CD4-positive, alpha-beta T cell treated with Interleukin-21 for 1 hour (primary cell): ENCODE data around the gene EFCAB13.
"Not testable (repeated sequence)": the region's sequence is repeated elsewhere in the genome, so short reads cannot be mapped to it uniquely, and the experiment has no call there.

Experiments
- DNase-seq: peaks from one replicate; pipeline ENCODE4 v3.0.0-alpha.2; 2020

EFCAB13 gene

GRCh38 chr17:47332287-47332686 is 8.5 kb downstream of the EFCAB13 start:
- no peak for DNase-seq

- DNase-seq, result no peak
These were observed 11.6 kb downstream of the EFCAB13 start for GRCh38 chr17:47335101-47335936.

- no peak for DNase-seq
These were observed 14.3 kb downstream of the EFCAB13 start for GRCh38 chr17:47338026-47338425.

GRCh38 chr17:47352848-47353247 is 29.1 kb downstream of the EFCAB13 start:
- no peak for DNase-seq

- no peak for DNase-seq
These were observed 34.9 kb downstream of the EFCAB13 start for GRCh38 chr17:47358652-47359051.

- DNase-seq, result no peak
These were observed 39.4 kb downstream of the EFCAB13 start for GRCh38 chr17:47363171-47363570.

GRCh38 chr17:47367257-47367656 is 43.5 kb downstream of the EFCAB13 start:
- DNase-seq, result no peak

GRCh38 chr17:47368262-47368661 is 44.5 kb downstream of the EFCAB13 start:
- no peak for DNase-seq

GRCh38 chr17:47370899-47371298 is 47.1 kb downstream of the EFCAB13 start:
- DNase-seq, result not testable (repeated sequence)

- no peak for DNase-seq
These were observed 49.2 kb downstream of the EFCAB13 start for GRCh38 chr17:47373002-47373401.

GRCh38 chr17:47376247-47376646 is 52.5 kb downstream of the EFCAB13 start:
- no peak for DNase-seq

GRCh38 chr17:47388825-47389224 is 65.1 kb downstream of the EFCAB13 start:
- no peak for DNase-seq

GRCh38 chr17:47397532-47398128 is 73.9 kb downstream of the EFCAB13 start:
- DNase-seq, result not testable (repeated sequence)

- DNase-seq, result no peak
These were observed 76.6 kb downstream of the EFCAB13 start for GRCh38 chr17:47400333-47400732.

- DNase-seq, result no peak
These were observed 77.3 kb downstream of the EFCAB13 start for GRCh38 chr17:47401100-47401499.

- no peak for DNase-seq
These were observed 80.3 kb downstream of the EFCAB13 start for GRCh38 chr17:47404006-47404405.

GRCh38 chr17:47404875-47405274 is 81.1 kb downstream of the EFCAB13 start:
- DNase-seq, result no peak

- DNase-seq, result no peak
These were observed 90.1 kb downstream of the EFCAB13 start for GRCh38 chr17:47413872-47414271.

GRCh38 chr17:47414612-47415011 is 90.9 kb downstream of the EFCAB13 start:
- DNase-seq, result no peak

GRCh38 chr17:47423406-47424295 is 99.9 kb downstream of the EFCAB13 start:
- no peak for DNase-seq

- not testable (repeated sequence) for DNase-seq
These were observed 101.5 kb downstream of the EFCAB13 start for GRCh38 chr17:47425233-47425632.

GRCh38 chr17:47425887-47426635 is 102.3 kb downstream of the EFCAB13 start:
- not testable (repeated sequence) for DNase-seq

GRCh38 chr17:47427985-47428384 is 104.2 kb downstream of the EFCAB13 start:
- DNase-seq, result no peak
